Measurements from ENCODE around the gene AVEN. TPM values are rescaled to one million over a fixed set of nuclear protein-coding genes. Genes with fewer than 3 reads are reported as not detected.

Gene AVEN
- total RNA-seq, 6 experiments from 2014 or later: 8.2 to 10.2 (median 9.4) TPM

DNA sequence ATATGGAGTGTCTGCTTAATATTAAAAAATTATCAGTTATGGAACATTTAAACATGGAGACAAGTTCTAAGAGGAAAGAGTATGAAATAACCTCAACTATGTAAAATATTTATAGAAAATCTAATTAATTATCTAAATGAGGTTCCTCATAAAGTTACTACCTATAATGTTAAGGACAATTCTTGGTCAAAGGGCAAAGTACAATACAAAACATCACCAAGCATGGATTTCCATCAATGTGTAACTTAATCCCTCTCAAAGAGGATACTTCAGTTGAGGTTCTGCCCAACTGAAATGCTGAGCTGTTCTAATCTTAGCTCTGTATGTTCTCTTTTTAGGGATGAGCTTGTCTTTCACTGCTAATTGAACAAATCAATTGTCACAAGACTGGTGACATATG lies 126.7 kb downstream of the AVEN start:
- ATAC-seq (peak in 2 of 4 donors; percentile 21 to 26), DNase-seq (no peak)
- no peaks in the 10 kb centered on the region for H3K27me3 ChIP-seq
- intact Hi-C loops (cut with DNase I): no loop called here
- no peaks in the 10 kb centered on the region for H3K9me3 ChIP-seq
- no peaks in the 10 kb centered on the region for H3K36me3 ChIP-seq
- no peak overlapping the region for H3K4me3 ChIP-seq
- TF ChIP-seq, protein P1, sequence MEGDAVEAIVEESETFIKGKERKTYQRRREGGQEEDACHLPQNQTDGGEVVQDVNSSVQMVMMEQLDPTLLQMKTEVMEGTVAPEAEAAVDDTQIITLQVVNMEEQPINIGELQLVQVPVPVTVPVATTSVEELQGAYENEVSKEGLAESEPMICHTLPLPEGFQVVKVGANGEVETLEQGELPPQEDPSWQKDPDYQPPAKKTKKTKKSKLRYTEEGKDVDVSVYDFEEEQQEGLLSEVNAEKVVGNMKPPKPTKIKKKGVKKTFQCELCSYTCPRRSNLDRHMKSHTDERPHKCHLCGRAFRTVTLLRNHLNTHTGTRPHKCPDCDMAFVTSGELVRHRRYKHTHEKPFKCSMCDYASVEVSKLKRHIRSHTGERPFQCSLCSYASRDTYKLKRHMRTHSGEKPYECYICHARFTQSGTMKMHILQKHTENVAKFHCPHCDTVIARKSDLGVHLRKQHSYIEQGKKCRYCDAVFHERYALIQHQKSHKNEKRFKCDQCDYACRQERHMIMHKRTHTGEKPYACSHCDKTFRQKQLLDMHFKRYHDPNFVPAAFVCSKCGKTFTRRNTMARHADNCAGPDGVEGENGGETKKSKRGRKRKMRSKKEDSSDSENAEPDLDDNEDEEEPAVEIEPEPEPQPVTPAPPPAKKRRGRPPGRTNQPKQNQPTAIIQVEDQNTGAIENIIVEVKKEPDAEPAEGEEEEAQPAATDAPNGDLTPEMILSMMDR (IDR thresholded peaks at IDR 0.05): no peak
- TF ChIP-seq POLR2A (IDR thresholded peaks at IDR 0.05): no peak
- H3K27ac ChIP-seq: no peak overlapping the region
- no peaks in the 10 kb centered on the region for H3K4me1 ChIP-seq

DNA sequence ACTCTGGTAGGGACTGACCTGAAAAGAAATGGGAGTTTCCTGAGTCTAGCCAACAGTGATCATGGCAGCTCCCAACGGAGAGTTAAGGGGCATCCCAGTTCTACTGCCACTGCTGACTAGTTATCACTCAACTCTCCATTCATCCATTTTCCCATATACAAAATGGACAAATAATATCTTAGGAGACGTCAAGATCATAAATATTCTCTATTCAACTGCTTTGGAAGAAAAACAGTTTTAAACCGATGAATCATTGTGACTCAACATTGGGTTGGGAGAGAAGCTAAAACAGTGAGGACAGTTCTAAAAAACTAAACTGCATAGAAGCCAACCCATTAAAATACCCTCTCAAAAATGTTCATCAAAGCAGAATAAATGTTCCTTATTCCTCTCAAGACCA lies 128.3 kb downstream of the AVEN start:
- Histone ChIP-seq H3K9me3 (no peaks in the 10 kb centered on the region), H3K27me3 (no peaks in the 10 kb centered on the region), H3K36me3 (no peaks in the 10 kb centered on the region), H3K27ac (no peak overlapping the region), H3K4me3 (no peak overlapping the region), H3K4me1 (no peaks in the 10 kb centered on the region)
- intact Hi-C loops (cut with DNase I): no loop called here
- ATAC-seq (no peak), DNase-seq (no peak)
- TF ChIP-seq, protein P1 (IDR thresholded peaks at IDR 0.05): no peak
- no peak for TF ChIP-seq POLR2A (IDR thresholded peaks at IDR 0.05)
- WGBS (ENCODE audit: insufficient coverage, low coverage, low lambda C conversion rate, missing lambda C conversion rate): 94% methylated on average over 3 of the region's 3 CpGs

DNA sequence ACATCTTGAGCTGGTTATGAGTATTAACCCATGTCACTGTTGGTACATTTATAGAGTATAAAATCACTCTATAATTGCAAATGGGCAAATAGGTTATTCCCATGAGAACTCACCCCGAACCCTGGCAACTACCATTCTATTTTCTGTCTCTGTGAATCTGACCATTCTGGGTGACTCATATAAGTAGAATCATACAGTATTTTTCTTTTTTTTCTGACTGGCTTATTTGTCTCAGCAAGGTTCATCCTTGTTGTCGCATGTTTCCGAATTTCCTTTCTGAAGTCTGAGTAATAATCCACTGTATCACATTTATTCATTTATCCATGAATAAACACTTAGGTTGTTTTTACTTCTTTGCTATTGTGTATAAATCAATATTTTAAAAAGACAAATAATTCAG lies 130.6 kb downstream of the AVEN start:
- Histone ChIP-seq H3K4me3 (no peak overlapping the region), H3K9me3 (no peaks in the 10 kb centered on the region), H3K27me3 (no peaks in the 10 kb centered on the region), H3K4me1 (no peaks in the 10 kb centered on the region), H3K36me3 (no peaks in the 10 kb centered on the region), H3K27ac (no peak overlapping the region)
- intact Hi-C loops (cut with DNase I): no loop called here
- TF ChIP-seq POLR2A (IDR thresholded peaks at IDR 0.05): no peak
- TF ChIP-seq, protein P1 (IDR thresholded peaks at IDR 0.05): no peak
- DNase-seq: no peak
- ATAC-seq: no peak
- 92% methylated on average over 3 of the region's 3 CpGs for whole genome bisulfite sequencing (ENCODE audit: insufficient coverage, low coverage, low lambda C conversion rate, missing lambda C conversion rate)

- H3K36me3 ChIP-seq: no peaks in the 10 kb centered on the region
- no peak for DNase-seq
- no peaks in the 10 kb centered on the region for H3K27me3 ChIP-seq
- TF ChIP-seq, protein P1 (IDR thresholded peaks at IDR 0.05): no peak
- no peak for TF ChIP-seq POLR2A (IDR thresholded peaks at IDR 0.05)
- no peak for ATAC-seq
- intact Hi-C loops (cut with DNase I): no loop called here
- no peaks in the 10 kb centered on the region for H3K9me3 ChIP-seq
- no peaks in the 10 kb centered on the region for H3K4me1 ChIP-seq
- H3K4me3 ChIP-seq: no peak overlapping the region
- no peak overlapping the region for H3K27ac ChIP-seq
These were observed 131.7 kb downstream of the AVEN start for GRCh38 chr15:33907326-33907725.

DNA sequence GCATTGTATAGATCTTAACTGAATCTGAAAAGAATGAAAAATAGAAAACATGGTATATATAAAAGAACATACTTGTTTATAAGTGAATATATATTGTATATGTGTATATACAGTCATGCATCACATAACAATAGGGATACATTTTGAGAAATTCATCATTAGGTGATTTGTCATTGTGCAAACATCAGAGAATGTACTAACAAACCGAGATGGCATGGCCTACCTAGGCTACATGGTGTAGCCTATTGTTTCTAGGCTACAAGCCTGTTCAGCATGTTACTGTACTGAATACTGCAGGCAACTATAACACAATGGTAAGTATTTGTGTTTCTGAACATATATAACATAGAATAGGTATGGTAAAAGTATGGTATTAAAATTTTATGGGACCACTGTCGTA lies 135.3 kb downstream of the AVEN start:
- Histone ChIP-seq H3K9me3 (no peaks in the 10 kb centered on the region), H3K27me3 (no peaks in the 10 kb centered on the region), H3K36me3 (no peaks in the 10 kb centered on the region), H3K4me3 (no peak overlapping the region), H3K27ac (no peak overlapping the region), H3K4me1 (no peaks in the 10 kb centered on the region)
- intact Hi-C loops (cut with DNase I): no loop called here
- DNase-seq: no peak
- WGBS (ENCODE audit: insufficient coverage, low coverage, low lambda C conversion rate, missing lambda C conversion rate): 85% methylated on average over 2 of the region's 2 CpGs
- no peak for TF ChIP-seq POLR2A (IDR thresholded peaks at IDR 0.05)
- TF ChIP-seq, protein P1 (IDR thresholded peaks at IDR 0.05): no peak
- ATAC-seq: no peak

All from right lobe of liver (tissue), 6 donors.